Large intestine (tissue), 12 donors: Measurements from ENCODE around the gene ENTR1. TPM values are rescaled to one million over a fixed set of nuclear protein-coding genes. Genes with fewer than 3 reads are reported as not detected.

Source experiments
- DNase-seq, 2 donors: peaks; one replicate each; pipeline versions ENCODE4 v3.0.0 to v3.0.0-alpha.2; 2013
- H3K27ac ChIP-seq: one replicate; pipeline ENCODE4 v1.5.1; 2013; ENCODE audit warnings: low read length
- H3K27me3 ChIP-seq: 2 replicates; pipeline ENCODE4 v1.6.1; 2013; ENCODE audit warnings: low read length; ENCODE audit not compliant: control insufficient read depth, insufficient read depth
- H3K36me3 ChIP-seq: 2 replicates; pipeline ENCODE4 v1.6.1; 2013; ENCODE audit warnings: low read length; ENCODE audit not compliant: control insufficient read depth, insufficient read depth
- H3K4me1 ChIP-seq: one replicate; pipeline ENCODE4 v1.6.1; 2013; ENCODE audit warnings: low read length; ENCODE audit not compliant: control insufficient read depth, insufficient read depth
- H3K4me3 ChIP-seq: one replicate; pipeline ENCODE4 v1.5.1; 2013; ENCODE audit warnings: low read length
- H3K9me3 ChIP-seq: one replicate; pipeline ENCODE4 v1.6.1; 2013; ENCODE audit warnings: mild to moderate bottlenecking, low read depth, low read length, moderate library complexity; ENCODE audit not compliant: control insufficient read depth
- WGBS: methylation state at CpG from one replicate; pipeline ENCODE4 v1.1.5; 2013; ENCODE audit warnings: low lambda C conversion rate; ENCODE audit not compliant: insufficient coverage; 5-methylcytosine and 5-hydroxymethylcytosine counted together
- long read RNA-seq, 11 donors: transcript quantifications; one replicate each; lab custom pipeline, GENCODE V29; 2026
- polyA plus RNA-seq: library from polyadenylated mRNA; unstranded; fragments of 120-200 nt; gene quantifications from one replicate; pipeline ENCODE4 v1.2.1, GENCODE V29; 2013

The ENTR1 gene
- 50.1 TPM for polyA plus RNA-seq
- long read RNA-seq, donor 1, partial matches to known transcripts: 0 of 2 reads
- long read RNA-seq, donor 1, other reads (novel, unspliced or antisense): 0 of 2 reads
- long read RNA-seq, donor 2, partial matches to known transcripts: 0 of 6 reads
- long read RNA-seq, donor 2, other reads (novel, unspliced or antisense): 0 of 6 reads
- long read RNA-seq, donor 3: 0 reads
- long read RNA-seq, donor 4, partial matches to known transcripts: 0 of 1 reads
- long read RNA-seq, donor 4, other reads (novel, unspliced or antisense): 0 of 1 reads
- long read RNA-seq, donor 5, partial matches to known transcripts: 0 of 1 reads
- long read RNA-seq, donor 5, other reads (novel, unspliced or antisense): 0 of 1 reads
- long read RNA-seq, donor 6, partial matches to known transcripts: 0 of 4 reads
- long read RNA-seq, donor 6, other reads (novel, unspliced or antisense): 0 of 4 reads
- long read RNA-seq, donor 7, partial matches to known transcripts: 0 of 3 reads
- long read RNA-seq, donor 7, other reads (novel, unspliced or antisense): 0 of 3 reads
- long read RNA-seq, donor 8, transcript ENTR1-204 (8 exons, 2,129 nt): major isoform, 7 of 9 reads
- long read RNA-seq, donor 8, partial matches to known transcripts: 0 of 9 reads
- long read RNA-seq, donor 8, other reads (novel, unspliced or antisense): 0 of 9 reads
- long read RNA-seq, donor 9, partial matches to known transcripts: 0 of 7 reads
- long read RNA-seq, donor 9, other reads (novel, unspliced or antisense): 0 of 7 reads
- long read RNA-seq, donor 10, partial matches to known transcripts: 0 of 4 reads
- long read RNA-seq, donor 10, other reads (novel, unspliced or antisense): 0 of 4 reads
- long read RNA-seq, donor 11, transcript ENTR1-204 (8 exons, 2,129 nt): major isoform, 7 of 7 reads
- long read RNA-seq, donor 11, partial matches to known transcripts: 0 of 7 reads
- long read RNA-seq, donor 11, other reads (novel, unspliced or antisense): 0 of 7 reads

GRCh38 chr9:136410500-136411287, at the start of gene ENTR1, which contains the start of gene PMPCA:
Gene ENTR1 (minus strand): TSS chr9:136410614. CDS start chr9:136410397, 217 bp downstream.
Gene PMPCA (plus strand): TSS chr9:136410658. CDS start chr9:136410669, 11 bp downstream.
- WGBS: no CpG with 5 or more reads among the region's 83 CpGs
- Histone ChIP-seq H3K4me1 (peaks cover 18% of the 10 kb centered on the region), H3K36me3 (peaks cover 44% of the 10 kb centered on the region), H3K27ac (peak within 1 kb of the TSS; percentile 52), H3K27me3 (no peaks in the 10 kb centered on the region), H3K9me3 (no peaks in the 10 kb centered on the region), H3K4me3 (peak within 1 kb of the TSS; percentile 96)
- peak; percentile 88 to 90 for DNase-seq

GRCh38 chr9:136459425-136459824, 49.0 kb upstream of the ENTR1 start:
- H3K4me1 ChIP-seq: no peaks in the 10 kb centered on the region
- no peak overlapping the region for H3K4me3 ChIP-seq
- H3K27me3 ChIP-seq: no peaks in the 10 kb centered on the region
- no CpG with 5 or more reads among the region's 28 CpGs for WGBS
- H3K9me3 ChIP-seq: no peaks in the 10 kb centered on the region
- no peak overlapping the region for H3K27ac ChIP-seq
- DNase-seq: no peak
- peaks cover 92% of the 10 kb centered on the region for H3K36me3 ChIP-seq

GRCh38 chr9:136457326-136457725, 46.9 kb upstream of the ENTR1 start:
- Histone ChIP-seq H3K27ac (no peak overlapping the region), H3K36me3 (peaks cover 85% of the 10 kb centered on the region), H3K4me3 (no peak overlapping the region), H3K4me1 (no peaks in the 10 kb centered on the region), H3K9me3 (no peaks in the 10 kb centered on the region), H3K27me3 (no peaks in the 10 kb centered on the region)
- no CpG with 5 or more reads among the region's 24 CpGs for WGBS
- no peak for DNase-seq

- H3K9me3 ChIP-seq: no peaks in the 10 kb centered on the region
- no CpG with 5 or more reads among the region's 9 CpGs for WGBS
- H3K27ac ChIP-seq: no peak overlapping the region
- no peaks in the 10 kb centered on the region for H3K27me3 ChIP-seq
- no peak overlapping the region for H3K4me3 ChIP-seq
- DNase-seq: no peak
- H3K36me3 ChIP-seq: peaks cover 83% of the 10 kb centered on the region
- H3K4me1 ChIP-seq: no peaks in the 10 kb centered on the region
Observed at GRCh38 chr9:136456258-136456657, 45.8 kb upstream of the ENTR1 start.

GRCh38 chr9:136455043-136456002, 44.9 kb upstream of the ENTR1 start:
- no peaks in the 10 kb centered on the region for H3K27me3 ChIP-seq
- H3K36me3 ChIP-seq: peaks cover 84% of the 10 kb centered on the region
- WGBS: no CpG with 5 or more reads among the region's 43 CpGs
- no peak for DNase-seq
- no peak overlapping the region for H3K27ac ChIP-seq
- no peaks in the 10 kb centered on the region for H3K4me1 ChIP-seq
- H3K4me3 ChIP-seq: no peak overlapping the region
- no peaks in the 10 kb centered on the region for H3K9me3 ChIP-seq

GRCh38 chr9:136454026-136454796, 43.8 kb upstream of the ENTR1 start:
- Histone ChIP-seq H3K9me3 (no peaks in the 10 kb centered on the region), H3K27ac (no peak overlapping the region), H3K27me3 (no peaks in the 10 kb centered on the region), H3K4me3 (no peak overlapping the region), H3K36me3 (peaks cover 85% of the 10 kb centered on the region), H3K4me1 (no peaks in the 10 kb centered on the region)
- no peak for DNase-seq
- 90% methylated on average over 2 of the region's 25 CpGs for WGBS

- Histone ChIP-seq H3K4me1 (no peaks in the 10 kb centered on the region), H3K4me3 (no peak overlapping the region), H3K27me3 (no peaks in the 10 kb centered on the region), H3K36me3 (peaks cover 85% of the 10 kb centered on the region), H3K9me3 (no peaks in the 10 kb centered on the region), H3K27ac (no peak overlapping the region)
- no peak for DNase-seq
- no CpG with 5 or more reads among the region's 11 CpGs for WGBS
Observed at GRCh38 chr9:136453326-136453725, 42.9 kb upstream of the ENTR1 start.

GRCh38 chr9:136451221-136451877, 40.9 kb upstream of the ENTR1 start:
- Histone ChIP-seq H3K4me1 (no peaks in the 10 kb centered on the region), H3K27me3 (no peaks in the 10 kb centered on the region), H3K27ac (no peak overlapping the region), H3K9me3 (no peaks in the 10 kb centered on the region), H3K4me3 (no peak overlapping the region), H3K36me3 (peaks cover 87% of the 10 kb centered on the region)
- DNase-seq: no peak
- no CpG with 5 or more reads among the region's 26 CpGs for WGBS
